ENCODE measurements around the gene CCDC149.

The CCDC149 gene

GRCh38 chr4:24912252-24913118 is at the start of gene CCDC149:
Gene CCDC149, minus strand, starts transcription at chr4:24913042. Its CDS starts 178 bp downstream, at chr4:24912864.
- no peak for DNase-seq

GRCh38 chr4:24957886-24958285 is 45.0 kb upstream of the CCDC149 start:
- DNase-seq, result no peak

- DNase-seq, result no peak
Measured at GRCh38 chr4:24956763-24957162, 43.9 kb upstream of the CCDC149 start.

GRCh38 chr4:24956091-24956490 is 43.2 kb upstream of the CCDC149 start:
- no peak for DNase-seq

- DNase-seq, result no peak
Measured at GRCh38 chr4:24952667-24953066, 39.8 kb upstream of the CCDC149 start.

- DNase-seq, result no peak
Measured at GRCh38 chr4:24949970-24950369, 37.1 kb upstream of the CCDC149 start.

- no peak for DNase-seq
Measured at GRCh38 chr4:24937917-24938281, 25.1 kb upstream of the CCDC149 start.

GRCh38 chr4:24937176-24937916 is 24.5 kb upstream of the CCDC149 start:
- no peak for DNase-seq

GRCh38 chr4:24935856-24936255 is 23.0 kb upstream of the CCDC149 start:
- DNase-seq, result no peak

- DNase-seq, result no peak
Measured at GRCh38 chr4:24934311-24934710, 21.5 kb upstream of the CCDC149 start.

- DNase-seq, result no peak
Measured at GRCh38 chr4:24933684-24934275, 20.9 kb upstream of the CCDC149 start.

- no peak for DNase-seq
Measured at GRCh38 chr4:24932515-24933225, 19.8 kb upstream of the CCDC149 start.

GRCh38 chr4:24930151-24930550 is 17.3 kb upstream of the CCDC149 start:
- no peak for DNase-seq

- DNase-seq, result no peak
Measured at GRCh38 chr4:24928708-24929107, 15.9 kb upstream of the CCDC149 start.

GRCh38 chr4:24927049-24927448 is 14.2 kb upstream of the CCDC149 start:
- no peak for DNase-seq

- no peak for DNase-seq
Measured at GRCh38 chr4:24924309-24924781, 11.5 kb upstream of the CCDC149 start.

- DNase-seq, result no peak
Measured at GRCh38 chr4:24923550-24923949, 10.7 kb upstream of the CCDC149 start.

GRCh38 chr4:24923002-24923401 is 10.2 kb upstream of the CCDC149 start:
- no peak for DNase-seq

- DNase-seq, result no peak
Measured at GRCh38 chr4:24922416-24922815, 9.6 kb upstream of the CCDC149 start.

GRCh38 chr4:24921491-24921890 is 8.6 kb upstream of the CCDC149 start:
- no peak for DNase-seq

- no peak for DNase-seq
Measured at GRCh38 chr4:24920008-24920407, 7.2 kb upstream of the CCDC149 start.

- DNase-seq, result no peak
Measured at GRCh38 chr4:24917076-24917856, 4.4 kb upstream of the CCDC149 start.

All from activated CD4-positive, alpha-beta T cell treated with anti-CD3 and anti-CD28 coated beads for 4 hours (primary cell).